A549 (cell line): ENCODE data around the gene DENND5A. TPM values are rescaled to one million over a fixed set of nuclear protein-coding genes. Genes with fewer than 3 reads are reported as not detected.
A peak's percentile ranks its signal among the peaks of the same experiment; 100 is the strongest.

Experiments
- ATAC-seq, 2 experiments: fragments of 200-7000 bp in 1 of 2; fragments of >200 bp in 1 of 2; cut with Nextera tagmentation in 1 of 2; cut with Tn5 transposase in 1 of 2; 3 replicates each; pipeline versions ENCODE4 v1.8.0 to v1.9.1; 2018 to 2020; ENCODE audit warnings: mild to moderate bottlenecking in 1 of 2, moderate library complexity in 1 of 2
- CTCF ChIA-PET: fragments of 300-600 bp; sonication (Branson Sonifier 250); formaldehyde crosslinking; extraction: SDS; loops from one replicate; lab custom pipeline; 2021; ENCODE audit warnings: antibody characterized with exemption, inconsistent platforms; lab: Yijun Ruan, JAX
- POLR2A ChIA-PET: fragments of 350-600 bp; formaldehyde crosslinking; extraction: SDS; loops from one replicate; lab custom pipeline; 2021; ENCODE audit warnings: antibody characterized with exemption, inconsistent platforms; lab: Yijun Ruan, JAX
- DNase-seq, 2 experiments: peaks; one replicate each; pipeline versions ENCODE4 v3.0.0 to v3.0.0-alpha.2; 2011 to 2016; ENCODE audit warnings: low read depth in 1 of 2, low spot score in 1 of 2
- FAIRE-seq: peaks from 2 replicates; lab custom pipeline; 2011; peaks lifted over from hg19 to GRCh38; lab: Jason Lieb, UNC
- H3K27ac ChIP-seq, 2 experiments: fragments of >200 bp; sonication (Bioruptor Twin); formaldehyde crosslinking; 3 replicates each; pipeline ENCODE4 v1.5.1; 2016 to 2017
- H3K4me1 ChIP-seq: fragments of >200 bp; sonication (Bioruptor Twin); formaldehyde crosslinking; 3 replicates; pipeline ENCODE4 v1.6.1; 2016
- H3K4me2 ChIP-seq: fragments of >200 bp; sonication (Bioruptor Twin); formaldehyde crosslinking; 3 replicates; pipeline ENCODE4 v1.6.1; 2016
- H3K4me3 ChIP-seq: fragments of >200 bp; sonication (Bioruptor Twin); formaldehyde crosslinking; 3 replicates; pipeline ENCODE4 v1.5.1; 2016
- H3K9me3 ChIP-seq: fragments of >200 bp; sonication (Bioruptor Twin); formaldehyde crosslinking; 3 replicates; pipeline ENCODE4 v1.6.1; 2016
- BCL3 ChIP-seq: fragments of >200 bp; sonication (Bioruptor Twin); formaldehyde crosslinking; IDR thresholded peaks from 3 replicates; pipeline ENCODE4 v1.6.1; 2016
- CBX2 ChIP-seq: fragments of 200-600 bp; sonication (generic); IDR thresholded peaks from 2 replicates; pipeline ENCODE4 v1.6.1; 2016; ENCODE audit warnings: low read depth, mild to moderate bottlenecking, borderline replicate concordance
- CEBPB ChIP-seq, 2 experiments: fragments of >200 bp in 1 of 2; sonication (Bioruptor Twin) in 1 of 2; formaldehyde crosslinking in 1 of 2; IDR thresholded peaks; 2 replicates each; pipeline ENCODE4 v1.6.1; 2012 to 2016
- CHD2 ChIP-seq: fragments of 150-350 bp; IDR thresholded peaks from 2 replicates; pipeline ENCODE4 v1.6.1; 2014; ENCODE audit warnings: low read length; ENCODE audit not compliant: partially characterized antibody
- EHF ChIP-seq: fragments of 250-450 bp; sonication (Bioruptor Pico); IDR thresholded peaks from 2 replicates; pipeline ENCODE4 v1.5.0; 2020; ENCODE audit warnings: mild to moderate bottlenecking
- EHMT2 ChIP-seq: fragments of 200-600 bp; sonication (generic); IDR thresholded peaks from 2 replicates; pipeline ENCODE4 v1.6.1; 2016; ENCODE audit warnings: antibody characterized with exemption, low read depth, mild to moderate bottlenecking, moderate library complexity
- FOSB ChIP-seq: fragments of 250-450 bp; sonication (Bioruptor Pico); IDR thresholded peaks from 2 replicates; pipeline ENCODE4 v1.5.0; 2020; ENCODE audit warnings: mild to moderate bottlenecking, moderate library complexity
- GATA3 ChIP-seq: IDR thresholded peaks from 2 replicates; pipeline ENCODE4 v1.6.1; 2012; ENCODE audit warnings: borderline replicate concordance
- HOXB13 ChIP-seq: fragments of 250-450 bp; sonication (Bioruptor Pico); IDR thresholded peaks from 2 replicates; pipeline ENCODE4 v1.5.0; 2020; ENCODE audit warnings: low read depth, mild to moderate bottlenecking, moderate library complexity
- HOXB5 ChIP-seq: fragments of 250-450 bp; sonication (Bioruptor Pico); IDR thresholded peaks from 2 replicates; pipeline ENCODE4 v1.5.0; 2020; ENCODE audit warnings: mild to moderate bottlenecking, moderate library complexity
- KDM5A ChIP-seq: fragments of 200-600 bp; sonication (generic); IDR thresholded peaks from 2 replicates; pipeline ENCODE4 v1.6.1; 2016; ENCODE audit warnings: antibody characterized with exemption, mild to moderate bottlenecking
- NFE2L2 ChIP-seq: fragments of 150-350 bp; conservative IDR thresholded peaks from 2 replicates; pipeline ENCODE4 v1.6.1; 2014; ENCODE audit warnings: low read length
- NR3C1 ChIP-seq: fragments of >200 bp; sonication (Bioruptor Twin); formaldehyde crosslinking; IDR thresholded peaks from 3 replicates; pipeline ENCODE4 v1.6.1; 2017
- PBX3 ChIP-seq: IDR thresholded peaks from 2 replicates; pipeline ENCODE4 v1.6.1; 2012
- POLR2A ChIP-seq: IDR thresholded peaks from 2 replicates; pipeline ENCODE4 v1.6.1; 2012; ENCODE audit warnings: mild to moderate bottlenecking, low read length
- SMC3 ChIP-seq: fragments of >200 bp; sonication (Bioruptor Twin); formaldehyde crosslinking; IDR thresholded peaks from 3 replicates; pipeline ENCODE4 v1.6.1; 2018; ENCODE audit warnings: inconsistent platforms
- TFCP2L1 ChIP-seq: fragments of 250-450 bp; sonication (Bioruptor Pico); IDR thresholded peaks from 2 replicates; pipeline ENCODE4 v1.5.0; 2021; ENCODE audit warnings: mild to moderate bottlenecking
- TP53 ChIP-seq: fragments of 250-450 bp; sonication (Bioruptor Pico); IDR thresholded peaks from 2 replicates; pipeline ENCODE4 v1.5.0; 2021; ENCODE audit warnings: mild to moderate bottlenecking, moderate library complexity
- USF2 ChIP-seq: fragments of 450-650 bp; IDR thresholded peaks from 2 replicates; pipeline ENCODE4 v1.6.1; 2014; ENCODE audit warnings: antibody characterized with exemption
- ZC3H11A ChIP-seq: fragments of 450-650 bp; IDR thresholded peaks from 2 replicates; pipeline ENCODE4 v1.6.1; 2014; ENCODE audit warnings: antibody characterized with exemption, mild to moderate bottlenecking
- ZFP36 ChIP-seq: fragments of 450-650 bp; IDR thresholded peaks from 2 replicates; pipeline ENCODE4 v1.6.1; 2014; ENCODE audit warnings: borderline replicate concordance; ENCODE audit not compliant: partially characterized antibody
- ZSCAN20 ChIP-seq: fragments of 250-450 bp; sonication (Bioruptor Pico); IDR thresholded peaks from 2 replicates; pipeline ENCODE4 v1.8.0; 2022; ENCODE audit warnings: mild to moderate bottlenecking, moderate library complexity
- WGBS: methylation state at CpG from one replicate; pipeline ENCODE4 v1.1.6; 2017; ENCODE audit errors: missing lambda C conversion rate; 5-methylcytosine and 5-hydroxymethylcytosine counted together
- polyA plus RNA-seq, 4 experiments: library from polyadenylated mRNA; depleted of rRNA in 3 of 4; stranded (reverse); fragments of >200 nt; fragmentation: RNase III in 1 of 4; extraction: RNeasy Plus Mini Kit Qiagen cat#74134 plus additional on column Dnase treatment in 1 of 4; gene quantifications; 2 replicates in 3 of 4; 3 replicates in 1 of 4; pipeline ENCODE4 v1.2.3, GENCODE V29; 2011 to 2017
- TF ChIP-seq, protein P1 (sequence below): fragments of 200-600 bp; sonication (generic); IDR thresholded peaks from 2 replicates; pipeline ENCODE4 v1.6.1; 2016; ENCODE audit warnings: antibody characterized with exemption, mild to moderate bottlenecking, moderate library complexity

The DENND5A gene
- polyA plus RNA-seq, 2 of the 4 experiments (the other 2 are of a cell fraction): 36.6 to 88.7 TPM

DNA sequence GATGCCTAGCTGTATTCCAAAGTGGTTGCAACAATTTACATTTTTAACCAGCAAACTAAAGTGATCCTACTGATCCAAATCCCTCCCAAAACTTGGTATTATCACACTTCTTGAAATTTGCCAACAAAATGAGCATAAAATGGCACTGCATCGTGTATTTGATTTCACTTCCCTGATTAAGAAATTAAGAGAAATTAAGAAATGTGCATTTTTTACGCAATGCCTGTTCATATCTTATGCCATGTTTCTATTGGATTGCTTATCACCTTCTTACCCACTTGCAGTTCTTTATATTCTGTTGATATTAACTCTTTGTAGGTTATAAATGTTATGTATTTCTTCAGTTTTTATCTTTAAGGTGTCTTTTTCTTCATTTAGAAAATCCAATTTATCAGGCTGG, 80.6 kb downstream of the DENND5A start:
- H3K27ac ChIP-seq: no peak overlapping the region
- H3K4me3 ChIP-seq: no peak overlapping the region
- H3K4me2 ChIP-seq: no peak overlapping the region
- no peaks in the 10 kb centered on the region for H3K9me3 ChIP-seq
- no peak for DNase-seq
- TF ChIP-seq CBX2: no peak
- TF ChIP-seq TFCP2L1 (CRISPR knock-in tag): no peak
- no peak for ATAC-seq
- 91% methylated on average over 2 of the region's 2 CpGs for WGBS
- FAIRE-seq: no peak
- H3K4me1 ChIP-seq: no peaks in the 10 kb centered on the region
- CTCF ChIA-PET: no interaction called here
- POLR2A ChIA-PET: no interaction called here

GRCh38 chr11:9182180-9182871, 82.8 kb downstream of the DENND5A start:
- ChIA-PET CTCF (interaction anchor here (1.4 kb wide), 2 partner anchors 15 to 18 kb away, joined by 3 read pairs; no protein-coding TSS in a partner anchor), POLR2A (interaction anchor here (0.6 kb wide), 2 partner anchors 112 to 336 kb away, joined by 6 to 9 read pairs; no protein-coding TSS in a partner anchor)
- TF ChIP-seq KDM5A: no peak
- peak; percentile 46 for TF ChIP-seq ZFP36
- TF ChIP-seq CHD2: no peak
- DNase-seq: no peak
- no peaks in the 10 kb centered on the region for H3K4me1 ChIP-seq
- no peak overlapping the region for H3K4me3 ChIP-seq
- FAIRE-seq: no peak
- no peak overlapping the region for H3K4me2 ChIP-seq
- no peaks in the 10 kb centered on the region for H3K9me3 ChIP-seq
- ATAC-seq: no peak
- no peak overlapping the region for H3K27ac ChIP-seq
- WGBS: 95% methylated on average over 2 of the region's 2 CpGs

DNA sequence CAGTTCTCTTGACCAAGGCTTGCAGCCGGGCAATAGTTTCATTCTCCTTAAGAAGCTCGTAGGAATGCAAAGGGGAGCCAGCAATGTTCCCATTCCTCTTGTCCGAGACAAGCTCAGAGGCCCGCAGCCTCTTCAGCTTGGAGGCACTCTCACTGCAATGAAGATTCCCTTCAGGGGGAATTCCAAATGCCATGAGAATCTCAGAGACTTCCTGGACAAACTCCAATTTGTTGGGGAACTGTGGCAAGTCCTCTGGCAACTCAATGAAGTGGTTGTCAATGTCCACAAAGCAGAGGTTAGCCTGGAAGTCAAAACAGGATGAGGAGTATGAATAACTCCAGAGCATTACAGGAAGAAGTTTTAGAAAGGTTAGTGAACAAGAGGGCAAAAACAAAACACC, 84.4 kb downstream of the DENND5A start:
- no peaks in the 10 kb centered on the region for H3K9me3 ChIP-seq
- TF ChIP-seq GATA3 (no peak), PBX3 (no peak), CEBPB (IDR thresholded peaks at IDR 0.05) (no peak), HOXB13 (CRISPR knock-in tag) (no peak), POLR2A (no peak), TP53 (no peak), EHF (CRISPR knock-in tag) (no peak), HOXB5 (CRISPR knock-in tag) (no peak), FOSB (CRISPR knock-in tag) (no peak), NFE2L2 (no peak)
- no peak overlapping the region for H3K27ac ChIP-seq
- ChIA-PET POLR2A (no interaction called here), CTCF (no interaction called here)
- 74% methylated on average over 4 of the region's 4 CpGs for WGBS
- no peak overlapping the region for H3K4me3 ChIP-seq
- no peak overlapping the region for H3K4me2 ChIP-seq
- DNase-seq (peak in 1 of 2 experiments; percentile 16), FAIRE-seq (no peak), ATAC-seq (no peak; a peak in 2 of 6 replicates)
- H3K4me1 ChIP-seq: no peaks in the 10 kb centered on the region

DNA sequence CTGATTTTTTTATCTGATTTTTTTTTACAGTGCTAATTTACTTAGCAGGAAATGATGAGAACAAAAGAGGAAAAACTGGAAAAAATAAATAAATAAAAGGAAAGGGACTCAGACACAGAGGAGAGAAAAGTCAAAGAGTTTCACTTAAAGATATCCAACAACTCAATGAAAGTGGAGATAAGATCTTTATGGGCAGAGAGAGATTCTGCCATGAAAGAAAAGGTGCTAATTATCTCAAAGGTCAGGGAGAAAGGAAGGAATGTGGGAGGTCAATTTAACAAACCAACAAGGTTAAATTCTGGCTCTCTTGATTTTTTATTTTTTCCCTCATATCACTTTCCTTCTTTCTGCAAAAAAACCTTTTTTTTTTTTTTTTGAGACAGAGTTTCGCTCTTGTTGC, 86.0 kb downstream of the DENND5A start:
- no peak for DNase-seq
- H3K4me1 ChIP-seq: no peaks in the 10 kb centered on the region
- ChIA-PET POLR2A (no interaction called here), CTCF (no interaction called here)
- 88% methylated on average over 1 of the region's 1 CpG for WGBS
- H3K9me3 ChIP-seq: no peaks in the 10 kb centered on the region
- no peak overlapping the region for H3K27ac ChIP-seq
- no peak for ATAC-seq
- no peak overlapping the region for H3K4me3 ChIP-seq
- no peak for FAIRE-seq
- TF ChIP-seq USF2 (no peak), BCL3 (no peak), EHMT2 (no peak), NR3C1 (no peak), SMC3 (no peak), ZC3H11A (no peak), CEBPB (IDR thresholded peaks at IDR 0.05) (no peak), ZSCAN20 (CRISPR knock-in tag) (no peak)
- TF ChIP-seq, protein P1, sequence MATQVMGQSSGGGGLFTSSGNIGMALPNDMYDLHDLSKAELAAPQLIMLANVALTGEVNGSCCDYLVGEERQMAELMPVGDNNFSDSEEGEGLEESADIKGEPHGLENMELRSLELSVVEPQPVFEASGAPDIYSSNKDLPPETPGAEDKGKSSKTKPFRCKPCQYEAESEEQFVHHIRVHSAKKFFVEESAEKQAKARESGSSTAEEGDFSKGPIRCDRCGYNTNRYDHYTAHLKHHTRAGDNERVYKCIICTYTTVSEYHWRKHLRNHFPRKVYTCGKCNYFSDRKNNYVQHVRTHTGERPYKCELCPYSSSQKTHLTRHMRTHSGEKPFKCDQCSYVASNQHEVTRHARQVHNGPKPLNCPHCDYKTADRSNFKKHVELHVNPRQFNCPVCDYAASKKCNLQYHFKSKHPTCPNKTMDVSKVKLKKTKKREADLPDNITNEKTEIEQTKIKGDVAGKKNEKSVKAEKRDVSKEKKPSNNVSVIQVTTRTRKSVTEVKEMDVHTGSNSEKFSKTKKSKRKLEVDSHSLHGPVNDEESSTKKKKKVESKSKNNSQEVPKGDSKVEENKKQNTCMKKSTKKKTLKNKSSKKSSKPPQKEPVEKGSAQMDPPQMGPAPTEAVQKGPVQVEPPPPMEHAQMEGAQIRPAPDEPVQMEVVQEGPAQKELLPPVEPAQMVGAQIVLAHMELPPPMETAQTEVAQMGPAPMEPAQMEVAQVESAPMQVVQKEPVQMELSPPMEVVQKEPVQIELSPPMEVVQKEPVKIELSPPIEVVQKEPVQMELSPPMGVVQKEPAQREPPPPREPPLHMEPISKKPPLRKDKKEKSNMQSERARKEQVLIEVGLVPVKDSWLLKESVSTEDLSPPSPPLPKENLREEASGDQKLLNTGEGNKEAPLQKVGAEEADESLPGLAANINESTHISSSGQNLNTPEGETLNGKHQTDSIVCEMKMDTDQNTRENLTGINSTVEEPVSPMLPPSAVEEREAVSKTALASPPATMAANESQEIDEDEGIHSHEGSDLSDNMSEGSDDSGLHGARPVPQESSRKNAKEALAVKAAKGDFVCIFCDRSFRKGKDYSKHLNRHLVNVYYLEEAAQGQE: no peak
- H3K4me2 ChIP-seq: no peak overlapping the region
